ENCODE measurements around the gene GOLM1. TPM values are rescaled to one million over a fixed set of nuclear protein-coding genes. Genes with fewer than 3 reads are reported as not detected.

The GOLM1 gene
- total RNA-seq, 1 experiment from 2014 or later: 73.4 TPM

- BruUV-seq (replicated peaks): no TSS peak
- H3K27me3 ChIP-seq (ENCODE audit: control insufficient read depth, insufficient read depth, low read length): no peaks in the 10 kb centered on the region
- intact Hi-C loops (cut with micrococcal nuclease; ENCODE audit: unreplicated experiment) (no loop called here), in situ Hi-C loops (cut with HindIII; ENCODE audit: low pct_unique_long_range_greater_than_20kb, low sequenced_read_pairs) (no loop called here)
- no peak for ATAC-seq
- ChIA-PET POLR2A (no interaction called here), CTCF (no interaction called here)
- H3K27ac ChIP-seq (ENCODE audit: low read length): no peak overlapping the region
- TF ChIP-seq, protein P1, sequence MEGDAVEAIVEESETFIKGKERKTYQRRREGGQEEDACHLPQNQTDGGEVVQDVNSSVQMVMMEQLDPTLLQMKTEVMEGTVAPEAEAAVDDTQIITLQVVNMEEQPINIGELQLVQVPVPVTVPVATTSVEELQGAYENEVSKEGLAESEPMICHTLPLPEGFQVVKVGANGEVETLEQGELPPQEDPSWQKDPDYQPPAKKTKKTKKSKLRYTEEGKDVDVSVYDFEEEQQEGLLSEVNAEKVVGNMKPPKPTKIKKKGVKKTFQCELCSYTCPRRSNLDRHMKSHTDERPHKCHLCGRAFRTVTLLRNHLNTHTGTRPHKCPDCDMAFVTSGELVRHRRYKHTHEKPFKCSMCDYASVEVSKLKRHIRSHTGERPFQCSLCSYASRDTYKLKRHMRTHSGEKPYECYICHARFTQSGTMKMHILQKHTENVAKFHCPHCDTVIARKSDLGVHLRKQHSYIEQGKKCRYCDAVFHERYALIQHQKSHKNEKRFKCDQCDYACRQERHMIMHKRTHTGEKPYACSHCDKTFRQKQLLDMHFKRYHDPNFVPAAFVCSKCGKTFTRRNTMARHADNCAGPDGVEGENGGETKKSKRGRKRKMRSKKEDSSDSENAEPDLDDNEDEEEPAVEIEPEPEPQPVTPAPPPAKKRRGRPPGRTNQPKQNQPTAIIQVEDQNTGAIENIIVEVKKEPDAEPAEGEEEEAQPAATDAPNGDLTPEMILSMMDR (IDR thresholded peaks at IDR 0.05): no peak
- no peak for TF ChIP-seq POLR2AphosphoS5 (IDR thresholded peaks at IDR 0.05; ENCODE audit: low read depth, low read length)
- no peak for TF ChIP-seq TCF7L2 (IDR thresholded peaks at IDR 0.05; ENCODE audit: low read depth, low read length)
- TF ChIP-seq, protein P2, sequence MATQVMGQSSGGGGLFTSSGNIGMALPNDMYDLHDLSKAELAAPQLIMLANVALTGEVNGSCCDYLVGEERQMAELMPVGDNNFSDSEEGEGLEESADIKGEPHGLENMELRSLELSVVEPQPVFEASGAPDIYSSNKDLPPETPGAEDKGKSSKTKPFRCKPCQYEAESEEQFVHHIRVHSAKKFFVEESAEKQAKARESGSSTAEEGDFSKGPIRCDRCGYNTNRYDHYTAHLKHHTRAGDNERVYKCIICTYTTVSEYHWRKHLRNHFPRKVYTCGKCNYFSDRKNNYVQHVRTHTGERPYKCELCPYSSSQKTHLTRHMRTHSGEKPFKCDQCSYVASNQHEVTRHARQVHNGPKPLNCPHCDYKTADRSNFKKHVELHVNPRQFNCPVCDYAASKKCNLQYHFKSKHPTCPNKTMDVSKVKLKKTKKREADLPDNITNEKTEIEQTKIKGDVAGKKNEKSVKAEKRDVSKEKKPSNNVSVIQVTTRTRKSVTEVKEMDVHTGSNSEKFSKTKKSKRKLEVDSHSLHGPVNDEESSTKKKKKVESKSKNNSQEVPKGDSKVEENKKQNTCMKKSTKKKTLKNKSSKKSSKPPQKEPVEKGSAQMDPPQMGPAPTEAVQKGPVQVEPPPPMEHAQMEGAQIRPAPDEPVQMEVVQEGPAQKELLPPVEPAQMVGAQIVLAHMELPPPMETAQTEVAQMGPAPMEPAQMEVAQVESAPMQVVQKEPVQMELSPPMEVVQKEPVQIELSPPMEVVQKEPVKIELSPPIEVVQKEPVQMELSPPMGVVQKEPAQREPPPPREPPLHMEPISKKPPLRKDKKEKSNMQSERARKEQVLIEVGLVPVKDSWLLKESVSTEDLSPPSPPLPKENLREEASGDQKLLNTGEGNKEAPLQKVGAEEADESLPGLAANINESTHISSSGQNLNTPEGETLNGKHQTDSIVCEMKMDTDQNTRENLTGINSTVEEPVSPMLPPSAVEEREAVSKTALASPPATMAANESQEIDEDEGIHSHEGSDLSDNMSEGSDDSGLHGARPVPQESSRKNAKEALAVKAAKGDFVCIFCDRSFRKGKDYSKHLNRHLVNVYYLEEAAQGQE (IDR thresholded peaks at IDR 0.05; ENCODE audit: insufficient read depth in 1 of 2, low read depth in 2 of 2, low read length in 1 of 2): no peak
- no peak for TF ChIP-seq SIN3A (IDR thresholded peaks at IDR 0.05; ENCODE audit: borderline replicate concordance, insufficient read depth, low read depth, low read length)
- no peaks in the 10 kb centered on the region for H3K9me3 ChIP-seq (ENCODE audit: control insufficient read depth, insufficient read depth, low read depth, low read length)
- no peak overlapping the region for H3K4me3 ChIP-seq (ENCODE audit: low read depth in 2 of 2, low read length in 2 of 2)
- DNase-seq (ENCODE audit: low read depth, low spot score): no peak
- no peaks in the 10 kb centered on the region for H3K4me1 ChIP-seq (ENCODE audit: control insufficient read depth, insufficient read depth, low read length)
- no peaks in the 10 kb centered on the region for H3K36me3 ChIP-seq (ENCODE audit: control insufficient read depth, insufficient read depth, low read length)
Measured at GRCh38 chr9:86046930-86047341, 52.4 kb downstream of the GOLM1 start.

GRCh38 chr9:86046071-86046636 is 53.2 kb downstream of the GOLM1 start:
- H3K27me3 ChIP-seq (ENCODE audit: control insufficient read depth, insufficient read depth, low read length): no peaks in the 10 kb centered on the region
- H3K4me3 ChIP-seq (ENCODE audit: low read depth in 2 of 2, low read length in 2 of 2): no peak overlapping the region
- no peak for ATAC-seq
- BruUV-seq (replicated peaks): no TSS peak
- in situ Hi-C loops (cut with HindIII; ENCODE audit: low pct_unique_long_range_greater_than_20kb, low sequenced_read_pairs): no loop called here
- no peaks in the 10 kb centered on the region for H3K9me3 ChIP-seq (ENCODE audit: control insufficient read depth, insufficient read depth, low read depth, low read length)
- no peak overlapping the region for H3K27ac ChIP-seq (ENCODE audit: low read length)
- TF ChIP-seq POLR2AphosphoS5 (IDR thresholded peaks at IDR 0.05; ENCODE audit: low read depth, low read length): no peak
- TF ChIP-seq TCF7L2 (IDR thresholded peaks at IDR 0.05; ENCODE audit: low read depth, low read length): no peak
- TF ChIP-seq, protein P2 (IDR thresholded peaks at IDR 0.05; ENCODE audit: insufficient read depth in 1 of 2, low read depth in 2 of 2, low read length in 1 of 2): no peak
- TF ChIP-seq, protein P1 (IDR thresholded peaks at IDR 0.05): no peak
- no peak for TF ChIP-seq SIN3A (IDR thresholded peaks at IDR 0.05; ENCODE audit: borderline replicate concordance, insufficient read depth, low read depth, low read length)
- CTCF ChIA-PET: no interaction called here
- no peaks in the 10 kb centered on the region for H3K36me3 ChIP-seq (ENCODE audit: control insufficient read depth, insufficient read depth, low read length)
- no peaks in the 10 kb centered on the region for H3K4me1 ChIP-seq (ENCODE audit: control insufficient read depth, insufficient read depth, low read length)
- DNase-seq (ENCODE audit: low read depth, low spot score): no peak
- intact Hi-C loops (cut with micrococcal nuclease; ENCODE audit: unreplicated experiment): no loop called here
- POLR2A ChIA-PET: no interaction called here
